ENCODE measurements around the gene ATP1A3.

Gene ATP1A3

GRCh38 chr19:41944336-41944735 lies 49.7 kb downstream of the ATP1A3 start:
- no peak for TF ChIP-seq CTCF (IDR thresholded peaks at IDR 0.05)

DNA sequence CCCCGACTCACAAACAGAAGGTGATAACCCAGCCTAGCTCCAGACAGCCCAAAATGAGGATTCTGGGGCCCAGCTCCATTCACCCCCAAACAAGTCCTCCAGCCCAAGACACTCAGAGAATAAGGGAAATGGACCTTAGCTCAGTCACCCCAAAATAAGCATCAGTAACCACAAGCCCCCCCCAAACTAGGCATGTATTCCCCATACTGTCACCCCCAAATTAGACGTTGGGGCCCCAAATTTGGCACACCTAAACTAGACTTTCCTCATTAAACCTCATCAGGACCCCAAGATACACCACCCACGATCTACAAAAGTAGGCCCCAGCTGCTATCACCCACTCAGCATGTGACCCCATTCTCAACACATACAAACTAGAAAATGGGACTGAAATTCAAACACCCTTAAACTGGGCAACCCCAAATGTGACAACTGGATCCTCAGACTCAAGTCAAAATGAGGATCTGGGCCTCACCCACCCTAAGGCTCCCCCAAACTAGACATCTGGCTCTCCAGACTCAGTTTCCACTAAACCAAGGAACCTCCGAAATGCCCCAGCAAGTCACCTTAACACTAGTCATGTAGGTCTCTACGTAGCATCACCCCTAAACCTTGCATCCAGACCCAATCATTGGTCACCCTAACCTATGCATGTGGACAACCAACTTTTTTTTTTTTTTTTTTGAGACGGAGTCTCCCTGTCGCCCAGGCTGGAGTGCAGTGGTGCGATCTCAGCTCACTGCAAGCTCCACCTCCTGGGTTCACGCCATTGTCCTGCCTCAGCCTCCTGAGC lies 52.4 kb downstream of the ATP1A3 start:
- no peak for TF ChIP-seq CTCF (IDR thresholded peaks at IDR 0.05)

DNA sequence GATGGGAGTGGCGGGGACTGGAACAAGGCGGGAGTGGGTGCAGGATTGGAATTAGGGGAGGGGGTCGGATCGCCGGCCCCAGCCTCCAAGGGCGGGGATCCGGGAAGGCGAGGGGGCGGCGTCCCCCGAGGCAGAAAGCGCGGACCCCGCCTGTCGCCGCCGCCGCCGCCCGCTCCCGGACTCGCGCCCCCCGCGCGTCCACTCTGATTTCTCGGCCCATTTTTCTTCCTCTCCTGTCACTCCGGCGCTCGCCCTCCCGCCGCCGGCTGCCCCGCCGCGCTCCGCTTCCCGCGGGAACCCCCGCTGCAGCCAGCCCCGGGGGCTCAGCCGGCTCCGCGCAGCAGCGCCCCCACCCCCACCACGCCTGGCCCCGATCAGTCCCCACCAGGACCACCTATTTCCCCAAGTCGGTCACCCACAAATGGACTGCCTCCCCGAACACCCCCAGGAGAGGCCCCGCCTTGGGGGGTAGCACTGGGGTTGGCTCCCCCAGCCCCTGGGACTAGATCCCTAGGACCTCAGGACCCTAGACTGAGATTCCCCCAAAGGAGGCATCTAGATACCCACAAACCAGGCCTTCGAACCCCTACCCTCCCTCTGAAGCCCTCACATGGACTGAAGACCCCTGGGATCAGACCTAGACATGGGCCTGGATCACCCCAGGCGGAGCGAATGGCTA lies 53.2 kb downstream of the ATP1A3 start:
- TF ChIP-seq CTCF (IDR thresholded peaks at IDR 0.05), result no peak

- TF ChIP-seq CTCF (IDR thresholded peaks at IDR 0.05), result no peak
These were observed 53.9 kb downstream of the ATP1A3 start for GRCh38 chr19:41939861-41940730.

DNA sequence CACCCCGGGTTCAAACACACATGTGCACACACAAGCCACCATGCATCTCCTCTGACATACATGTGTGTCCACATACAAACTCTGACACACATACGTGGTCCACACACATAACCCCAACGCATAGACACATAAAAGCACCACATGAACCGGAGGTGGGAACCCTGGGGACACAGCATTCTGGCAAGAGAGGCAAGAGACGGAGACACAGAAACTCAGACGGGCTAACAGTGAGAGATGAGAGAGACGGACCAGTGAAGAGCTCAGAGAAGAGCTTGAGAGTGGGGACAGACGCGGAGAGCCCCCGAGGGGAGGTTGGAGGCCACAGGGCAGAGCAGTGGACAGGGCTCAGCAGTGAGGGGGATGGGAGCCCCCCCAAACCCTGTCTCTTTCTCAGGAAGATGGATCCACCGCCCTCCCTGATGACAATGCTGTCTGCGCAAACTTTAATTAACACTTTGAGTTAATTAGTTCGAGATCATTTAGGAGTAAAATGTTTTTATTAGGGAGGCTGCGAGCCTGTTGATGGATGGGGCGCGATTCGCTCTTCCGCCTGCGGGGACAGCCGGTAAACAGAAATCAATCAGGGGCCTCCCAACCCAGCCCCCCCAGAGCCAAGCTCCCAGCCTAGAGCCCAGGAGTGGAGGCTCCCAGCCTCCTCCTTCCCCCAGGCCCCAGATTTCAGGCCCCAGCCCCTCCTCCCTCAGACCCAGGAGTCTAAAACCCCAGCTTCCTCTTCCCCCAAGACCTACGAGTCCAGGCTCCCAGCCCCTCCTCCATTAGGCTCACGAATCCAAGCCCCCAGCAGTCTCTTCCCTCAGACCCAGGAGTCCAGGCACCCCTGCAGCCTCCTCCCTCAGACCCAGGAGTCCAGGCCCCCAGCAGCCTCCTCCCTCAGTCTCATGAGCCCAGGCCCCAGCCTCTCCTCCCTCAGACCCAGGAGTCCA lies 56.2 kb downstream of the ATP1A3 start:
- no peak for TF ChIP-seq CTCF (IDR thresholded peaks at IDR 0.05)

DNA sequence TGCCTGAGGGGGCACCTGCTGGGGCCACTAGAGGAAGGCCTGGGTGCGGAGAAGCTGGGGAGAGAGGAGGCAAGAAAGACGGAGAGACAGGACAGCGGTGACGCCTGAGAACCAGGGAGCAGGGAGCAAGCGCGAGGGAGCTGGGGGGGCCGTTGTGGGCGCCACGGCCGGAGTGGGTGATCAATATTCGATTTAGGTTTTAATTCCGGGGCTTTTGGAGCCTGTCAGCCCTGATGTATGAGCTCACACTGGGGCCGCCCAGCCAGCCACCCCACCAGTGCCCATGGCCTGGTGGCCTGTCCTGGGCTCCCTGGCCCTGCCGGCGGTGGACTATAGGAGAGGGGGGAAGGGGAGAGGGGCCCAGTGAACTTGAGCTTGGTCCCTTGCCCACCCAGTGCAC lies 57.1 kb downstream of the ATP1A3 start:
- TF ChIP-seq CTCF (IDR thresholded peaks at IDR 0.05), result no peak
